HepG2 (cell line): ENCODE measurements around the gene DAB2IP. TPM values are rescaled to one million over a fixed set of nuclear protein-coding genes. Genes with fewer than 3 reads are reported as not detected.

Experiments
- ATAC-seq: fragments of 200-7000 bp; cut with Tn5 transposase; 3 replicates; pipeline ENCODE4 v1.9.1; 2020; ENCODE audit warnings: mild to moderate bottlenecking, moderate library complexity
- BruUV-seq: library from RNA; stranded (reverse); fragments of 400-500 nt; replicated peaks from 2 replicates; lab custom pipeline; 2021; lab: Mats Ljungman, UMichigan
- CTCF ChIA-PET: fragments of 300-600 bp; formaldehyde crosslinking; extraction: SDS; loops from one replicate; lab custom pipeline; 2021; ENCODE audit warnings: low total read pairs, inconsistent platforms, low intra/inter-chr PET ratio; lab: Yijun Ruan, JAX
- POLR2A ChIA-PET: fragments of 350-600 bp; sonication (Branson Sonifier 250); formaldehyde crosslinking; loops from one replicate; lab custom pipeline; 2020; ENCODE audit warnings: antibody characterized with exemption, inconsistent platforms; lab: Yijun Ruan, JAX
- DNase-seq: peaks from one replicate; pipeline ENCODE4 v3.0.0-alpha.2; 2015; ENCODE audit warnings: low spot score
- FAIRE-seq: peaks from 3 replicates; lab custom pipeline; 2011; peaks lifted over from hg19 to GRCh38; lab: Jason Lieb, UNC
- H2AFZ ChIP-seq: one replicate; pipeline ENCODE4 v1.6.1; 2011; ENCODE audit warnings: low read length, inconsistent platforms
- H3K27ac ChIP-seq: fragments of 300-600 bp; 3 replicates; pipeline ENCODE4 v1.8.0; 2011; ENCODE audit warnings: mixed run types, mild to moderate bottlenecking, mixed read lengths, low read length, inconsistent platforms; ENCODE audit not compliant: insufficient read depth; ENCODE audit errors: extremely low read length
- H3K27me3 ChIP-seq, 2 experiments: fragments of 200-600 bp in 1 of 2; 2 replicates in 1 of 2; 3 replicates in 1 of 2; pipeline versions ENCODE4 v1.6.0 to v1.8.0; 2011; ENCODE audit warnings: low read length in 2 of 2, mild to moderate bottlenecking in 2 of 2, moderate library complexity in 2 of 2, inconsistent platforms in 1 of 2; ENCODE audit not compliant: insufficient read depth in 2 of 2, control insufficient read depth in 1 of 2
- H3K36me3 ChIP-seq, 2 experiments: fragments of 200-600 bp in 1 of 2; replicated peaks in 1 of 2; 2 replicates in 1 of 2; 3 replicates in 1 of 2; pipeline versions ENCODE4 v1.5.1 to v1.8.0; 2011; ENCODE audit warnings: low read length in 2 of 2, inconsistent platforms in 1 of 2; ENCODE audit not compliant: insufficient read depth in 2 of 2, control insufficient read depth in 1 of 2
- H3K4me1 ChIP-seq: 2 replicates; pipeline ENCODE4 v1.5.1; 2012; ENCODE audit warnings: low read length, inconsistent platforms; ENCODE audit not compliant: insufficient read depth
- H3K4me2 ChIP-seq: 2 replicates; pipeline ENCODE4 v1.6.0; 2011; ENCODE audit warnings: low read depth, low read length, inconsistent platforms
- H3K4me3 ChIP-seq, 3 experiments: fragments of 200-600 bp in 1 of 3; sonication (generic), shearing (Covaris generic) in 1 of 3; replicated peaks in 1 of 3; 2 replicates each; pipeline ENCODE4 v1.5.1; 2011 to 2016; ENCODE audit warnings: low read length in 3 of 3, inconsistent platforms in 2 of 3, low read depth in 2 of 3, mild to moderate bottlenecking in 2 of 3, control low read depth in 1 of 3, mixed read lengths in 1 of 3; ENCODE audit not compliant: insufficient read depth in 1 of 3
- H3K79me2 ChIP-seq: one replicate; pipeline ENCODE4 v1.6.1; 2011; ENCODE audit warnings: low read length, inconsistent platforms; ENCODE audit not compliant: insufficient read depth
- H3K9ac ChIP-seq: 2 replicates; pipeline ENCODE4 v1.6.0; 2011; ENCODE audit warnings: mild to moderate bottlenecking, low read depth, low read length, inconsistent platforms; ENCODE audit not compliant: insufficient read depth
- H3K9me3 ChIP-seq: 2 replicates; pipeline ENCODE4 v1.5.1; 2012; ENCODE audit warnings: mild to moderate bottlenecking, low read length
- H4K20me1 ChIP-seq: 2 replicates; pipeline ENCODE4 v1.6.0; 2011; ENCODE audit warnings: inconsistent platforms, mild to moderate bottlenecking, low read length, moderate library complexity; ENCODE audit not compliant: insufficient read depth
- MYC ChIP-seq: sonication (generic); formaldehyde crosslinking; IDR thresholded peaks from 2 replicates; pipeline ENCODE4 v1.9.0; 2021; ENCODE audit warnings: missing genetic modification reagents, borderline replicate concordance
- ZMYM3 ChIP-seq: sonication (generic); formaldehyde crosslinking; IDR thresholded peaks from 2 replicates; pipeline ENCODE4 v1.5.1; 2020; ENCODE audit warnings: mild to moderate bottlenecking, missing genetic modification reagents
- ZNF629 ChIP-seq: sonication (generic); formaldehyde crosslinking; conservative IDR thresholded peaks from 2 replicates; pipeline ENCODE4 v1.5.0; 2020; ENCODE audit warnings: missing genetic modification reagents
- WGBS: methylation state at CpG from one replicate; pipeline ENCODE4 v1.1.6; 2017; ENCODE audit warnings: low lambda C conversion rate; 5-methylcytosine and 5-hydroxymethylcytosine counted together
- in situ Hi-C: cut with HindIII; loops from 2 replicates; pipeline ENCODE4 v1.10.0; 2017; ENCODE audit warnings: low pct_unique_long_range_greater_than_20kb; ENCODE audit not compliant: extremely low pct_ligation_motif_present
- intact Hi-C: fragments of 100-400 bp; cut with micrococcal nuclease; formaldehyde crosslinking; loops from one replicate; pipeline ENCODE4 v1.10.0; 2022; ENCODE audit not compliant: unreplicated experiment
- polyA plus RNA-seq, 8 experiments: library from polyadenylated mRNA; depleted of rRNA in 3 of 8; stranded (reverse) in 7 of 8; unstranded in 1 of 8; fragments of >200 nt; fragmentation: Illumina TruSeq in 4 of 8; extraction: Trizol in 4 of 8; gene quantifications; 2 replicates each; pipeline versions ENCODE4 v1.2.1 to v1.2.3, GENCODE V29; 2011 to 2016; ENCODE audit warnings: low read depth in 4 of 8, missing spikeins in 1 of 8, mixed read lengths in 1 of 8; ENCODE audit not compliant: insufficient read depth in 1 of 8
- total RNA-seq, 5 experiments: library from RNA; depleted of rRNA; stranded (reverse); fragments of >200 nt; fragmentation: Illumina TruSeq; extraction: Trizol; gene quantifications; 2 replicates each; pipeline ENCODE4 v1.2.3, GENCODE V29; 2016; ENCODE audit warnings: low read depth in 1 of 5
- TF ChIP-seq, protein P1 (sequence below): sonication (generic); formaldehyde crosslinking; IDR thresholded peaks from 2 replicates; pipeline ENCODE4 v1.5.1; 2020; ENCODE audit warnings: mild to moderate bottlenecking, missing genetic modification reagents, moderate library complexity

DAB2IP gene
- total and polyA plus RNA-seq, 2 of the 13 experiments (the other 11 are each of a cell fraction or from before 2014, with no cell fraction given), result 25.3 to 37.9 TPM

DNA sequence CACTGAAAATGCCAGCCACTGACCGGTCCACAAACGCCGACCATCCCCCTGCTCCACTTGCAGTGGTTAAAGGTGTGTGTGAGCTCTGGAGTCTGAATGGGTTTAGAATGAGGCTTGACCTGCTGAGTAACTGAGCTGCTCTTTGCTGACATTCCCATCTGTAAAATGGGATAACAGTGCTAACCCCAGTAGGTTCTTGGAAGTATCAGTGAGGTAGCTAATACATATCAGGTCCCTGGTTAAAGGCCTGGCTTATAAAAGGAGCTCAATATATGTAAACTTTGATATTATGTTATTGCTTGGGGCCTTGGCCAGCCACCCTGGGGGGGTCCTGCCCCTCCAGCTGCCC lies 31.1 kb upstream of the DAB2IP start:
- H3K4me3 ChIP-seq, result no peak overlapping the region
- H3K36me3 ChIP-seq, result no peaks in the 10 kb centered on the region
- H3K4me2 ChIP-seq, result no peak overlapping the region
- in situ Hi-C loops, result no loop called here
- no peak for ATAC-seq
- H3K9ac ChIP-seq, result no peak overlapping the region
- POLR2A ChIA-PET, result no interaction called here
- CTCF ChIA-PET, result no interaction called here
- H3K27me3 ChIP-seq, result no peaks in the 10 kb centered on the region
- no TSS peak for BruUV-seq
- intact Hi-C loops, result no loop called here
- H4K20me1 ChIP-seq, result no peaks in the 10 kb centered on the region
- no peaks in the 10 kb centered on the region for H3K79me2 ChIP-seq
- no peak for DNase-seq
- 0 out of 2 replicates have a peak, but pooled peaks have one; percentile 30 for TF ChIP-seq ZMYM3 (CRISPR knock-in tag)
- TF ChIP-seq MYC (CRISPR knock-in tag), result no peak
- TF ChIP-seq, protein P1, sequence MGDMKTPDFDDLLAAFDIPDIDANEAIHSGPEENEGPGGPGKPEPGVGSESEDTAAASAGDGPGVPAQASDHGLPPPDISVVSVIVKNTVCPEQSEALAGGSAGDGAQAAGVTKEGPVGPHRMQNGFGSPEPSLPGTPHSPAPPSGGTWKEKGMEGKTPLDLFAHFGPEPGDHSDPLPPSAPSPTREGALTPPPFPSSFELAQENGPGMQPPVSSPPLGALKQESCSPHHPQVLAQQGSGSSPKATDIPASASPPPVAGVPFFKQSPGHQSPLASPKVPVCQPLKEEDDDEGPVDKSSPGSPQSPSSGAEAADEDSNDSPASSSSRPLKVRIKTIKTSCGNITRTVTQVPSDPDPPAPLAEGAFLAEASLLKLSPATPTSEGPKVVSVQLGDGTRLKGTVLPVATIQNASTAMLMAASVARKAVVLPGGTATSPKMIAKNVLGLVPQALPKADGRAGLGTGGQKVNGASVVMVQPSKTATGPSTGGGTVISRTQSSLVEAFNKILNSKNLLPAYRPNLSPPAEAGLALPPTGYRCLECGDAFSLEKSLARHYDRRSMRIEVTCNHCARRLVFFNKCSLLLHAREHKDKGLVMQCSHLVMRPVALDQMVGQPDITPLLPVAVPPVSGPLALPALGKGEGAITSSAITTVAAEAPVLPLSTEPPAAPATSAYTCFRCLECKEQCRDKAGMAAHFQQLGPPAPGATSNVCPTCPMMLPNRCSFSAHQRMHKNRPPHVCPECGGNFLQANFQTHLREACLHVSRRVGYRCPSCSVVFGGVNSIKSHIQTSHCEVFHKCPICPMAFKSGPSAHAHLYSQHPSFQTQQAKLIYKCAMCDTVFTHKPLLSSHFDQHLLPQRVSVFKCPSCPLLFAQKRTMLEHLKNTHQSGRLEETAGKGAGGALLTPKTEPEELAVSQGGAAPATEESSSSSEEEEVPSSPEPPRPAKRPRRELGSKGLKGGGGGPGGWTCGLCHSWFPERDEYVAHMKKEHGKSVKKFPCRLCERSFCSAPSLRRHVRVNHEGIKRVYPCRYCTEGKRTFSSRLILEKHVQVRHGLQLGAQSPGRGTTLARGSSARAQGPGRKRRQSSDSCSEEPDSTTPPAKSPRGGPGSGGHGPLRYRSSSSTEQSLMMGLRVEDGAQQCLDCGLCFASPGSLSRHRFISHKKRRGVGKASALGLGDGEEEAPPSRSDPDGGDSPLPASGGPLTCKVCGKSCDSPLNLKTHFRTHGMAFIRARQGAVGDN (CRISPR knock-in tag), result no peak
- peak; percentile 91 for TF ChIP-seq ZNF629
- peaks cover 36% of the 10 kb centered on the region for H3K4me1 ChIP-seq
- no CpG with 5 or more reads among the region's 3 CpGs for WGBS
- no peak overlapping the region for H3K27ac ChIP-seq
- no peak overlapping the region for H2AFZ ChIP-seq
- no peaks in the 10 kb centered on the region for H3K9me3 ChIP-seq
- FAIRE-seq, result no peak
